Left ventricle myocardium superior (tissue), 1 donor: Measurements from ENCODE around the gene CADPS2. TPM values are rescaled to one million over a fixed set of nuclear protein-coding genes. Genes with fewer than 3 reads are reported as not detected.
"Not testable (repeated sequence)": the region's sequence is repeated elsewhere in the genome, so short reads cannot be mapped to it uniquely, and the experiment has no call there.

Experiments
- ATAC-seq: fragments of 200-7000 bp; cut with Tn5 transposase; one replicate; pipeline ENCODE4 v1.9.1; 2020; ENCODE audit warnings: mild to moderate bottlenecking, moderate library complexity
- DNase-seq: peaks from one replicate; pipeline ENCODE4 v3.0.0-alpha.2; 2020
- intact Hi-C: fragments of 100-400 bp; cut with micrococcal nuclease; formaldehyde crosslinking; loops from one replicate; pipeline ENCODE4 v1.11.0; 2022
- total RNA-seq: library from RNA; stranded (reverse); fragmentation: NEBNext Ultra II Directional; extraction: Animal tissue kit (Norgen Biotek cat#: 25700); gene quantifications from one replicate; pipeline ENCODE4 v1.2.1, GENCODE V29; 2021
- donor health status: DM: no; HTN: yes; CAD: no; lungs with severe emphysema.

CADPS2 gene
- total RNA-seq, 1 donor from 2014 or later, result 29.1 TPM

- ATAC-seq, result no peak
- no peak for DNase-seq
- intact Hi-C loops, result no loop called here
Measured at GRCh38 chr7:122686360-122686878, 199.8 kb downstream of the CADPS2 start.

GRCh38 chr7:122684504-122684903 lies 201.8 kb downstream of the CADPS2 start:
- DNase-seq (no peak), ATAC-seq (no peak)
- intact Hi-C loops, result no loop called here

DNA sequence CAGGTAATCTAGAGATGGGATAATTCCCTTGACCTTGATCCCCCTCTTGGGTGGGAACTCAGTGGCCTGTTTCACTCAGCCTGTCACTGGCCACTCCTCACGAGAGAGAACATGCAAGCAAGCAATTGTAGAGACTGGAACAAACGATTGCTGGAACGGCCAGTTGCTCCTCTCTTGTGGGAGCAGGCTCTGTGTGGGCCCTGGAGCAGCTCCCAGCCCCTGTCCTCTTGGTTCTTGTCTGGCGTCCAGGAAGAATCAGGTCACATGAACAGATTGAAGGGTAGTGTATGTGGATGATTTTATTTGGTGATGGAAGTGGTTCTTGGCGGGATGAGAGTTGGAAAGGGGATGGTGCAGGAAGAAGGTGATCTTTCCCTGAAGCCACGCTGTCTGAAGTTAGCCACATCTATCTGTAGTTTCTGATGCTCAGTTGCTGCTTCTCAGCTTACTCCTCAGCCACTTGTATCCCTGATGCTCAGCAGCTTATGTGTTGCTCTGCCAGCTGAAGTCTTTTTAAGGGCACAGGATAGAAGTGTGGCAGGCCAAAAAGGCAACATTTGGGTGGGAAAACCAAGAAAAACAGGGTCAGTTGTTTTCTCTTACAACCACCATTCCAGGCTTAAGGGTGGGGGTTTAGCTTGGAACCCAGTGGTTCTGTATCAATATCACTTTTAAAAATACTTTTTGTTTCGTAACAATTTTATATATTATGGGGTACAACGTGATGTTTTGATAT lies 203.3 kb downstream of the CADPS2 start:
- intact Hi-C loops, result no loop called here
- DNase-seq (peak; percentile 42), ATAC-seq (peak; percentile 90)

- ATAC-seq, intact Hi-C loops, DNase-seq: not testable (repeated sequence)
Measured at GRCh38 chr7:122681186-122681585, 205.1 kb downstream of the CADPS2 start.

DNA sequence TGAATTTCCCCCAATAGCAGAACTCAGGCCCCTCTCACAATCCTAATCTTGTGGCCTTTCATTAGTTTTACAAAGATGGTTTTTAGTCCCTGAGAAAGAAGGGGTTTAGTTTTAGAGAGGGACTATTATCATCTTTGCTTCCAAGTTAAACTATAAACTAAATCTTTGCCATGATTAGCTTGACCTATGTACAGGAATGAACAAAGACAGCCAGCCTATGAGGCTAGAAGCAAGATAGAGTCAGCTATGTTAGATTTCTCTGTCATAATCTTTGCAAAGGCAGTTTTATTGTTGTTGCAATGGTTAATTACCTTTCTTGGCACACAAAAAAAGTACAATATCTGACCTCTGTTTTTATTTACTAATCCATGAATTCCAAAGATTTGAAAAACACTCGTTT lies 206.4 kb downstream of the CADPS2 start:
- DNase-seq (no peak), ATAC-seq (no peak)
- intact Hi-C loops, result no loop called here

DNA sequence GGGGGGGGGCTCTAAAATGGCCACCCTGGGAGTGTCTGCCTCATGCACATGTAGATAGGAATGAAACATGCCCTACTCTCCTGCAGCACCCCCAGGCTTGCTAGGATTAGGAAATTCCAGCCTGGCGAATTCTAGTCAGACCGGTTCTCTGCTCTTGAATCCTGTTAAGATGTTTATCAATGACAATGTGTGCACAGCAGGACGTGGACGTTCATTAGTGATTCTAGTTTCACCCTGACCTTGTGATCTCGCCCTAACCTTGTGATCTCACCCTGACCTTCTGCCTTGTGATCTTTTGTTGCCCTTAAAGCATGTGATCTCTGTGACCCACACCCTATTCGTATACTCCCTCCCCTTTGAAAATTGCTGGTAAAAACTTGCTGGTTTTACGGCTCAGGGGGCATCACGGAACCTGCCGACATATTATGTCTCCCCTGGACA lies 207.0 kb downstream of the CADPS2 start:
- intact Hi-C loops, DNase-seq, ATAC-seq: not testable (repeated sequence)

GRCh38 chr7:122677149-122677548 lies 209.1 kb downstream of the CADPS2 start:
- ATAC-seq (no peak), DNase-seq (no peak)
- intact Hi-C loops, result no loop called here

DNA sequence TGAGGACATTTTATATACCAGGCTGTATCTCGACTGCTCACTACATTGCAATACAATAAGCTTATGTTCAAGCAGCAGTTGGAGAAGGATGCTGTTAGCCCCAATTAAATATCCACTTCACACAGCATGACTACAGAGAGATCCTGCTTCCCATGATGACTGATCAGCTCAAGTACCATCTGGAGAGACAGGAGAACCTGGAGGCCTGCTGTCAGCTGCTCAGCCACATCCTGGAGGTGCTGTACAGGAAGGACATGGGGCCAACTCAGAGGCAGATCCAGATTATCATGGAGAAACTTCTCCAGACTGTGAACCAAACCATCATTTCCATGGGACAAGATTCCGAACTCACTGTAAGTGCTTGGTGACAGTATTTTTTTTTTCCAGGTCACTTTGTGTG lies 209.8 kb downstream of the CADPS2 start:
- intact Hi-C loops, result no loop called here
- ATAC-seq, result no peak
- no peak for DNase-seq

DNA sequence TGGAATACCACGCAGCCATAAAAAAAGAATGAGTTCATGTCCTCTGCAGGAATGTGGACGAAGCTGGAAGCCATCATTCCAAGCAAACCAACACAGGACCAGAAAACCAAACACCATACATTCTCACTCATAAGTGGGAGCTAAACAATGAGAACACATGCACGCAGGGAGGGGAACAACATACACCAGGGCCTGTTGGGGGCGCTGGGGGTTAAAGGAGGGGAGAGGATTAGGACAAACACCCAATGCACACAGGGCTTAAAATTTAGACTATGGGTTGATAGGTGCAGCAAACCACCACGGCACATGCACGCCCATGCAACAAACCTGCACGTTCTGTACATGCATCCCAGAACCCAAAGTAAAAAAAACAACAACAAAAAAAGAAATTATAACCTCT lies 210.6 kb downstream of the CADPS2 start:
- no peak for DNase-seq
- intact Hi-C loops, result no loop called here
- ATAC-seq, result no peak

DNA sequence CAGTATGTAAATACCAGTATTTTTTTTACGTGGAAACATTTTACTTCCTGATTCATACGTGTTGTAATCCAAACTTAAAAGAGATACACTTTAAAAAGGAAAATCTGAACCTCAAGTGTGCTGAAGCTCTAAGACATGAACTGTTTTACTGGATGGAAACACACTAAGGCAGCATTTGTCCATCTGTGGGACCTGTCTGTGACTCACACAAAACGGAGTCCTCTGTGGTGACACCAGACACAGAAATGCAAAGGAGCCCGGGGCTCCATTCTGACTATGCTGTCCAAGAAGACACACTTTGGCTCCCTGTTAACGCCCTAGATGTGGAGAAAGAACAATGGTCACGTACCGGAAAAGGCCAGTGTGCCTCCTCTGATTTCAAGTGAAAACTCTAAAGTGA lies 211.2 kb downstream of the CADPS2 start:
- ATAC-seq (no peak), DNase-seq (no peak)
- intact Hi-C loops, result no loop called here

- ATAC-seq, result no peak
- intact Hi-C loops, result no loop called here
Measured at GRCh38 chr7:122674502-122674901, 211.8 kb downstream of the CADPS2 start.

DNA sequence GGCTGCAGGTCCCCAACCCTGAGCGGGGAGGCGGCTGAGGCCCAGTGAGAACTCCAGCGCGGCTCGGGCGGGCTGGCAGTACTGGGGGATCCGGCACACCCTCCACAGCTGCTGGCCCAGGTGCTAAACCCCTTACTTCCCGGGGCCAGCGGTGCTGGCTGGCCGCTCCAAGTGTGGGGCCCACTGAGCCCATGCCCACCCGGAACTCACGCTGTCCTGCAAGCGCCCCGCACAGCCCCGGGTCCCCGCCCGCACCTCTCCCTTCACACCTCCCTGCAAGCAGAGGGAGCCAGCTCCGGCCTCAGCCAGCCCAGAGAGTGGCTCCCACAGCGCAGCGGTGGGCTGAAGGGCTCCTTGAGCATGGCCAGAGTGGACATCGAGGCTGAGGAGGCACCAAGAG lies 212.3 kb downstream of the CADPS2 start:
- DNase-seq (no peak), ATAC-seq (no peak)
- intact Hi-C loops, result no loop called here

More at GRCh38 chr7:122674502-122674901, 211.8 kb downstream of the CADPS2 start:
- no peak for DNase-seq

DNA sequence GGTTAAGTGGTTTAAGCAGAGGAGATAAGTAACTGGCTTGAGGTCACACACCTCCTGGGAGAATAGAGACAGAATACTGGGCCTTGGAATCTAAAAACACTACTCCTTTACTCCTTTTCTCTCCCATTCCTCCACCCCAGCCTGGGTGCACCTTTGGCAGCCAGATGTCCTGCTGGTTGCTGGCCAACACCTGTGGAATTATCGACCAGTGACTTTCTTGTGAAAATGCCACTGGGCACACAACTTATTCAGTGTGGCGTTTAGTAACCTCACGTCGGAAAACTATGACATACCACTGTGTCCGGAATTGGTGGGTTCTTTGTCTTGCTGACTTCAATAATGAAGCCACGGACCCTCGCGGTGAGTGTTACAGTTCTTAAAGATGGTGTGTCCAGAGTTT lies 213.7 kb downstream of the CADPS2 start:
- intact Hi-C loops, result no loop called here
- DNase-seq (no peak), ATAC-seq (no peak)

- ATAC-seq, result no peak
- intact Hi-C loops, result no loop called here
- no peak for DNase-seq
Measured at GRCh38 chr7:122663733-122664132, 222.5 kb downstream of the CADPS2 start.

DNA sequence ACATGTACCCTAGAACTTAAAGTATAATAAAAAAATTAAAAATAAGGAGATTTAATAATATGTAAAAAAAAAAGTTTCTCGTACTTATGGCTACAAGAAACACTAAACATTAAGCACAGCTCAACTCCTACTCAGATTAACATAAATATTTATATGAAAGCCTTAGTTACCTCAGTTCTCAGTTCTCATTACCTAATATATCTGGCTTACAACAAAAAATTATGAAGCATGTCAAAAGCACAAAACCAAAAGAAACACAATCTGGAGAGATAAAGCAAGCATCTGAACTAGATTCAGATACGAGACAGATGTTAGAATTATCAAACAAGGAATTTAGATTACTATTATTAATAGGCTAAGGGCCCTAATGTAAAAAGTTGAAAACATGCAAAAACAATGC lies 227.4 kb downstream of the CADPS2 start:
- DNase-seq (no peak), ATAC-seq (no peak)
- intact Hi-C loops, result no loop called here

DNA sequence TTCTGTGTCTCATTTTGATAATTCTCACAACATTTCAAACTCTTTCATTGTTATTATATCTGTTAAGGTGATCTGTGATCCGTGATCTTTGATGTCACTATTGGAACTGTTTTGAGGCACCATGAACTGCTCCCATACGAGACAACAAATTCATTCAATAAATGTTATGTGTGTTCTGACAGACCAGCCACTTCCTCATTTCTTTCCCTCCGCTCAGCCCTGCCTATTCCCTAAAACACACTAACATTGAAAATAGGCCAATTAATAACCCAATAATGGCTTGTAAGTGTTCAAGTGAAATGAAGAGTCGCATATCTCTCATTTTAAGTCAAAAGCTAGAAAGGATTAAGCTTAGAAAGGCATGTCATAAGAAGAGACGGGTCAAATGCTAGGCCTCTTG lies 232.6 kb downstream of the CADPS2 start:
- ATAC-seq, result no peak
- intact Hi-C loops, result no loop called here
- no peak for DNase-seq

- DNase-seq, result no peak
- intact Hi-C loops, result no loop called here
- ATAC-seq, result no peak
Measured at GRCh38 chr7:122652876-122653275, 233.4 kb downstream of the CADPS2 start.

- DNase-seq (no peak), ATAC-seq (no peak)
- intact Hi-C loops, result no loop called here
Measured at GRCh38 chr7:122651451-122651850, 234.8 kb downstream of the CADPS2 start.

GRCh38 chr7:122643250-122643649 lies 243.0 kb downstream of the CADPS2 start:
- intact Hi-C loops, result no loop called here
- DNase-seq (no peak), ATAC-seq (no peak)

GRCh38 chr7:122638459-122638858 lies 247.8 kb downstream of the CADPS2 start:
- DNase-seq (no peak), ATAC-seq (no peak)
- intact Hi-C loops, result no loop called here

- ATAC-seq (no peak), DNase-seq (no peak)
- intact Hi-C loops, result no loop called here
Measured at GRCh38 chr7:122637784-122638183, 248.5 kb downstream of the CADPS2 start.
